K562 (cell line): ENCODE results near the gene LZTR1. TPM values are rescaled to one million over a fixed set of nuclear protein-coding genes. Genes with fewer than 3 reads are reported as not detected.

Source experiments
- CSDE1 ChIP-seq, 2 experiments: fragments of 450-650 bp; IDR thresholded peaks; 2 replicates each; pipeline ENCODE4 v1.6.1; 2016; ENCODE audit warnings: mild to moderate bottlenecking in 1 of 2
- ELF4 ChIP-seq: fragments of 450-650 bp; formaldehyde crosslinking; IDR thresholded peaks from 2 replicates; pipeline ENCODE4 v1.4.0; 2022; ENCODE audit warnings: missing genetic modification characterization
- MBD1 ChIP-seq: fragments of 250-450 bp; sonication (Bioruptor Pico); IDR thresholded peaks from 2 replicates; pipeline ENCODE4 v1.8.0; 2022; ENCODE audit warnings: inconsistent platforms
- NFIC ChIP-seq: fragments of 450-650 bp; IDR thresholded peaks from 2 replicates; pipeline ENCODE4 v1.6.1; 2017; ENCODE audit warnings: mild to moderate bottlenecking, inconsistent platforms
- OTX1 ChIP-seq: fragments of 450-650 bp; formaldehyde crosslinking; IDR thresholded peaks from 2 replicates; pipeline ENCODE4 v1.4.0; 2022; ENCODE audit warnings: mild to moderate bottlenecking
- SMAD4 ChIP-seq: fragments of 250-450 bp; sonication (Bioruptor Pico); conservative IDR thresholded peaks from 2 replicates; pipeline ENCODE4 v1.8.0; 2021; ENCODE audit warnings: inconsistent platforms, mild to moderate bottlenecking, moderate library complexity
- SRF ChIP-seq, 2 experiments: fragments of 250-450, 450-650 bp in 1 of 2; sonication (Bioruptor Pico) in 1 of 2; sonication (generic) in 1 of 2; formaldehyde crosslinking; IDR thresholded peaks; 2 replicates each; pipeline versions ENCODE4 v1.5.0 to v1.5.1; 2020 to 2022; ENCODE audit warnings: mild to moderate bottlenecking in 1 of 2, missing genetic modification reagents in 1 of 2
- TFE3 ChIP-seq: fragments of 450-650 bp; formaldehyde crosslinking; IDR thresholded peaks from 2 replicates; pipeline ENCODE4 v1.4.0; 2020; ENCODE audit warnings: mild to moderate bottlenecking, mixed read lengths
- THAP7 ChIP-seq: fragments of 250-450 bp; sonication (Bioruptor Pico); IDR thresholded peaks from 2 replicates; pipeline ENCODE4 v1.5.0; 2021
- THRB ChIP-seq: fragments of 450-650 bp; formaldehyde crosslinking; conservative IDR thresholded peaks from 2 replicates; pipeline ENCODE4 v1.4.0; 2022; ENCODE audit warnings: mild to moderate bottlenecking, missing genetic modification characterization
- polyA plus RNA-seq, 8 experiments: library from polyadenylated mRNA; depleted of rRNA in 4 of 8; stranded (reverse) in 5 of 8; unstranded in 3 of 8; fragments of >200 nt; fragmentation: Nextera tagmentation in 2 of 8; fragmentation: Illumina TruSeq in 1 of 8; extraction: Ambion mirVana in 2 of 8; extraction: Trizol in 1 of 8; gene quantifications; 2 replicates each; pipeline versions ENCODE4 v1.2.1 to v1.2.3, GENCODE V29; 2011 to 2014; ENCODE audit warnings: inconsistent platforms in 1 of 8, missing spikeins in 1 of 8
- total RNA-seq, 7 experiments: library from RNA; depleted of rRNA in 6 of 7; stranded (reverse); fragments of >200 nt in 6 of 7; fragmentation: Illumina TruSeq in 2 of 7; extraction: Trizol in 2 of 7; gene quantifications; 2 replicates each; pipeline versions ENCODE4 v1.2.1 to v1.2.3, GENCODE V29; 2011 to 2021; ENCODE audit warnings: low replicate concordance in 1 of 7

LZTR1 gene
- total and polyA plus RNA-seq, 9 of the 15 experiments (the other 6 are each of a cell fraction or from before 2014, with no cell fraction given) = 2.2 to 135 (median 63.0) TPM

- 0 out of 2 replicates have a peak, but pooled peaks have one; percentile 9 for TF ChIP-seq THAP7 (CRISPR knock-in tag)
- TF ChIP-seq TFE3 (CRISPR knock-in tag) = 0 out of 2 replicates have a peak, but pooled peaks have one; percentile 10
- peak in 1 of 2 experiments; percentile 36; a peak in 1 of 4 replicates for TF ChIP-seq CSDE1 (IDR thresholded peaks at IDR 0.05)
- TF ChIP-seq SMAD4 (CRISPR knock-in tag) = 0 out of 2 replicates have a peak, but pooled peaks have one; percentile 26
- 0 out of 2 replicates have a peak, but pooled peaks have one; percentile 56 for TF ChIP-seq THRB (CRISPR knock-in tag)
- 0 out of 2 replicates have a peak, but pooled peaks have one; percentile 48 for TF ChIP-seq MBD1
- TF ChIP-seq OTX1 (CRISPR knock-in tag) = peak; percentile 56; the same call in 1 of the 2 replicates
- TF ChIP-seq SRF (CRISPR knock-in tag; IDR thresholded peaks at IDR 0.05) = peak in 1 of 2 experiments; percentile 56; a peak in 1 of 4 replicates
- peak; percentile 5; the same call in 1 of the 2 replicates for TF ChIP-seq NFIC
- 0 out of 2 replicates have a peak, but pooled peaks have one; percentile 37 for TF ChIP-seq ELF4 (CRISPR knock-in tag)
Measured at GRCh38 chr22:20942203-20942902, 39.7 kb upstream of the LZTR1 start (continued).
